KMS-11 (cell line): ENCODE results near the gene TECTA.

Experiments used
- H2AFZ ChIP-seq: fragments of 200-600 bp; sonication (generic); 2 replicates; pipeline ENCODE4 v1.6.1; 2016; ENCODE audit warnings: antibody characterized with exemption, mixed run types, low read depth
- H3K27ac ChIP-seq: fragments of 200-600 bp; sonication (generic); 2 replicates; pipeline ENCODE4 v1.6.1; 2016; ENCODE audit warnings: mild to moderate bottlenecking, mixed run types
- H3K27me3 ChIP-seq: fragments of 200-600 bp; sonication (generic); 2 replicates; pipeline ENCODE4 v1.6.1; 2017; ENCODE audit warnings: mild to moderate bottlenecking, low read depth, mixed run types, moderate library complexity; ENCODE audit not compliant: insufficient read depth
- H3K36me3 ChIP-seq: fragments of 200-600 bp; sonication (generic); 2 replicates; pipeline ENCODE4 v1.6.1; 2017; ENCODE audit warnings: mild to moderate bottlenecking, mixed run types; ENCODE audit not compliant: insufficient read depth
- H3K4me1 ChIP-seq: fragments of 200-600 bp; sonication (generic); 2 replicates; pipeline ENCODE4 v1.6.1; 2016; ENCODE audit warnings: mild to moderate bottlenecking, low read depth, mixed run types; ENCODE audit not compliant: poor library complexity, severe bottlenecking
- H3K4me2 ChIP-seq: fragments of 200-600 bp; sonication (generic); 2 replicates; pipeline ENCODE4 v1.7.0; 2016; ENCODE audit warnings: mild to moderate bottlenecking, mixed run types
- H3K4me3 ChIP-seq: fragments of 200-600 bp; sonication (generic); IDR thresholded peaks from 2 replicates; pipeline ENCODE4 v1.6.1; 2017; ENCODE audit warnings: low read depth, low read length, mixed read lengths; ENCODE audit not compliant: insufficient read depth
- H3K79me2 ChIP-seq: fragments of 200-600 bp; sonication (generic); 2 replicates; pipeline ENCODE4 v1.6.1; 2016; ENCODE audit warnings: low read depth, mixed run types; ENCODE audit not compliant: insufficient read depth
- H3K9ac ChIP-seq: fragments of 200-600 bp; sonication (generic); 2 replicates; pipeline ENCODE4 v1.6.1; 2016; ENCODE audit warnings: mild to moderate bottlenecking, mixed run types
- H4K20me1 ChIP-seq: fragments of 200-600 bp; sonication (generic); 2 replicates; pipeline ENCODE4 v1.6.1; 2016; ENCODE audit warnings: mild to moderate bottlenecking, mixed run types; ENCODE audit not compliant: insufficient read depth
- TF ChIP-seq, protein P1 (sequence below): fragments of 200-600 bp; sonication (generic); conservative IDR thresholded peaks from 2 replicates; pipeline ENCODE4 v1.6.1; 2017; ENCODE audit warnings: low read depth, mild to moderate bottlenecking, antibody characterized with exemption, low read length, moderate library complexity, mixed read lengths

The TECTA gene

GRCh38 chr11:121152764-121153163, 51.7 kb downstream of the TECTA start:
- H3K36me3 ChIP-seq = no peaks in the 10 kb centered on the region
- no peaks in the 10 kb centered on the region for H4K20me1 ChIP-seq
- H3K27ac ChIP-seq = no peak overlapping the region
- no peak overlapping the region for H3K9ac ChIP-seq
- no peaks in the 10 kb centered on the region for H3K27me3 ChIP-seq
- no peaks in the 10 kb centered on the region for H3K79me2 ChIP-seq
- TF ChIP-seq, protein P1, sequence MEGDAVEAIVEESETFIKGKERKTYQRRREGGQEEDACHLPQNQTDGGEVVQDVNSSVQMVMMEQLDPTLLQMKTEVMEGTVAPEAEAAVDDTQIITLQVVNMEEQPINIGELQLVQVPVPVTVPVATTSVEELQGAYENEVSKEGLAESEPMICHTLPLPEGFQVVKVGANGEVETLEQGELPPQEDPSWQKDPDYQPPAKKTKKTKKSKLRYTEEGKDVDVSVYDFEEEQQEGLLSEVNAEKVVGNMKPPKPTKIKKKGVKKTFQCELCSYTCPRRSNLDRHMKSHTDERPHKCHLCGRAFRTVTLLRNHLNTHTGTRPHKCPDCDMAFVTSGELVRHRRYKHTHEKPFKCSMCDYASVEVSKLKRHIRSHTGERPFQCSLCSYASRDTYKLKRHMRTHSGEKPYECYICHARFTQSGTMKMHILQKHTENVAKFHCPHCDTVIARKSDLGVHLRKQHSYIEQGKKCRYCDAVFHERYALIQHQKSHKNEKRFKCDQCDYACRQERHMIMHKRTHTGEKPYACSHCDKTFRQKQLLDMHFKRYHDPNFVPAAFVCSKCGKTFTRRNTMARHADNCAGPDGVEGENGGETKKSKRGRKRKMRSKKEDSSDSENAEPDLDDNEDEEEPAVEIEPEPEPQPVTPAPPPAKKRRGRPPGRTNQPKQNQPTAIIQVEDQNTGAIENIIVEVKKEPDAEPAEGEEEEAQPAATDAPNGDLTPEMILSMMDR = no peak
- H3K4me2 ChIP-seq = no peak overlapping the region
- H3K4me3 ChIP-seq = no peak overlapping the region
- no peaks in the 10 kb centered on the region for H3K4me1 ChIP-seq
- no peak overlapping the region for H2AFZ ChIP-seq

DNA sequence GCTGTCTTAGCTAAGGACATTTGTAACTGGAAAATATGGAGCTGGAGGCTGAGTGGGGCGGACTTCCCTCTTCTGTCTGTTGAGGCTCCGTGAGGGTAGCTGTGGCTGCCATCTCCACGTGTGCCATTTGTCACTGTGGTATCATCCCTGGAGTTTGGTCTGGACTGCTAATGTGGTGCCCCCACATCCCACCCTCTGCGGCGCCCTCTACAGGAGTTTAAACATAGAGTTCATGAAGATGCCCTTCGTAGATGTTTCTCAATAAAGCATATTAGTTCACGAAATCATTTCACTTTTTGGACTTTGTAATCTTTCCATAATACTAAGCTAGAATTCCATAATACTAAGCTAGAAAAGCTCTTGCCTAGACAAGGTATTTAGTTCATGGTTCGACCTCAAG, 52.4 kb downstream of the TECTA start:
- H3K9ac ChIP-seq = no peak overlapping the region
- no peak overlapping the region for H3K27ac ChIP-seq
- H3K27me3 ChIP-seq = no peaks in the 10 kb centered on the region
- no peak overlapping the region for H2AFZ ChIP-seq
- no peaks in the 10 kb centered on the region for H3K79me2 ChIP-seq
- no peak overlapping the region for H3K4me3 ChIP-seq
- no peaks in the 10 kb centered on the region for H3K36me3 ChIP-seq
- no peaks in the 10 kb centered on the region for H3K4me1 ChIP-seq
- H3K4me2 ChIP-seq = no peak overlapping the region
- TF ChIP-seq, protein P1 = no peak
- H4K20me1 ChIP-seq = no peaks in the 10 kb centered on the region

DNA sequence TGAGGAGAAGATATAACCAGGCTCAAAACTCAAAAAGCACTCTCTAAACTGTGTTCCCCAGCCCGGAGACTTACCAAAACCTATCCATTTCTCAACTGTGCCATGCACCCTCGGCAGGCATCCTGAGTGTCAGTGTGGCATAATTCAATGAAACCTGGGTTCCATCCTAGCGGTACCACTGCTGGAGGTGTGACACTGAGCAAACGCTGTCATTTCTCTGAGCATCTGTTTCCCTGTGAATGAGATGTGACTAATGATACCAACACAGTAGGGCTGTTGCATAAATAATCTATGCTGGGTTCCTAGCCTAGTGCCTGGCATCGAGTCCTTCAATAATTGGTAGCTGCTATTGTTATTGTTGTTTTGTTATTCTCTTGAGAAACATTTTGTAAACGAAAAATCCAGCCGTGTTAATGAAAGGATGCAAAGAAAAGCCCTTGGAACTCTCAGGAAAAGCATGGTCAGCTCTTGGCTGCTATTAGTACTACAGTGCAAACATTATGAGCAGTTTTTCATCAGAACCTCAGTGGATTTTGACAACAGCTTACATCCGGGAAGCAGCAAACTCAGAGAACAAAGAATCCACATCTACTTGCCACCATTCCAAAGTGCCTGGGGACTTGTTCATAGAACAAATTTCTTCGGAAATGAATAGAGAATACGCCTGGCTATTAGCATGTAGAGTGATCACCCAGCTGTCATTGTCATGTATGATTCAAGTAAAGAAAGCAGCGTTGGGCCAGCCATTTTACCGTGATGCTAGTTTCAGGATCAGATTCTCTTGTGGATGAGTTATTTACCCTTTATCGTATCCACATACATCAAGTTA, 53.7 kb downstream of the TECTA start:
- Histone ChIP-seq H3K4me3 (no peak overlapping the region), H3K9ac (no peak overlapping the region), H3K79me2 (no peaks in the 10 kb centered on the region), H3K36me3 (no peaks in the 10 kb centered on the region), H2AFZ (no peak overlapping the region), H3K27me3 (no peaks in the 10 kb centered on the region), H4K20me1 (no peaks in the 10 kb centered on the region), H3K4me1 (no peaks in the 10 kb centered on the region), H3K27ac (no peak overlapping the region), H3K4me2 (no peak overlapping the region)
- TF ChIP-seq, protein P1 = no peak

DNA sequence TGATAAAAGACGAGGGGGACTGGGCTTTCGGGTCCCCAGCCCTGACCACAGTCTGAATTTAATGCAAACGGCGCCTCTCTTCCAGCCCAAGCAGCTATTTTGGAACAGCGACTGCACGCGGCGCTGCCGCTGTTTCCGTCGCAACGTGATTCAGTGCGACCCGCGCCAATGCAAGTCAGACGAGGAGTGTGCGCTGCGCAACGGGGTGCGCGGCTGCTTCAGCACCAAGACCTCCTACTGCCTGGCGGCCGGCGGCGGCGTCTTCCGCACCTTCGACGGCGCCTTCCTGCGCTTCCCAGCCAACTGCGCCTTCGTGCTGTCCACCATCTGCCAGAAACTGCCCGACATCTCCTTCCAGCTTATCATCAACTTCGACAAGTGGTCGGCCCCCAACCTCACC, 56.7 kb downstream of the TECTA start:
- H3K4me1 ChIP-seq = no peaks in the 10 kb centered on the region
- H3K9ac ChIP-seq = no peak overlapping the region
- TF ChIP-seq, protein P1 = no peak
- no peaks in the 10 kb centered on the region for H3K27me3 ChIP-seq
- H4K20me1 ChIP-seq = no peaks in the 10 kb centered on the region
- H2AFZ ChIP-seq = no peak overlapping the region
- no peak overlapping the region for H3K27ac ChIP-seq
- H3K4me3 ChIP-seq = no peak overlapping the region
- H3K79me2 ChIP-seq = no peaks in the 10 kb centered on the region
- no peak overlapping the region for H3K4me2 ChIP-seq
- no peaks in the 10 kb centered on the region for H3K36me3 ChIP-seq
